Left renal cortex interstitium (tissue), 4 donors: Measurements from ENCODE around the gene SKIL. TPM values are rescaled to one million over a fixed set of nuclear protein-coding genes. Genes with fewer than 3 reads are reported as not detected.
"Not testable (repeated sequence)": the region's sequence is repeated elsewhere in the genome, so short reads cannot be mapped to it uniquely, and the experiment has no call there.

Source experiments
- DNase-seq, 4 donors: peaks; one replicate each; pipeline ENCODE4 v3.0.0-alpha.2; 2013; ENCODE audit warnings: low read depth in 4 of 4, low spot score in 2 of 4, missing footprints in 1 of 4
- polyA plus RNA-seq, 4 donors: library from polyadenylated mRNA; unstranded; fragments of 120-200 nt; gene quantifications; one replicate each; pipeline ENCODE4 v1.2.1, GENCODE V29; 2013; ENCODE audit not compliant: insufficient read length in 4 of 4

The SKIL gene, protein sequence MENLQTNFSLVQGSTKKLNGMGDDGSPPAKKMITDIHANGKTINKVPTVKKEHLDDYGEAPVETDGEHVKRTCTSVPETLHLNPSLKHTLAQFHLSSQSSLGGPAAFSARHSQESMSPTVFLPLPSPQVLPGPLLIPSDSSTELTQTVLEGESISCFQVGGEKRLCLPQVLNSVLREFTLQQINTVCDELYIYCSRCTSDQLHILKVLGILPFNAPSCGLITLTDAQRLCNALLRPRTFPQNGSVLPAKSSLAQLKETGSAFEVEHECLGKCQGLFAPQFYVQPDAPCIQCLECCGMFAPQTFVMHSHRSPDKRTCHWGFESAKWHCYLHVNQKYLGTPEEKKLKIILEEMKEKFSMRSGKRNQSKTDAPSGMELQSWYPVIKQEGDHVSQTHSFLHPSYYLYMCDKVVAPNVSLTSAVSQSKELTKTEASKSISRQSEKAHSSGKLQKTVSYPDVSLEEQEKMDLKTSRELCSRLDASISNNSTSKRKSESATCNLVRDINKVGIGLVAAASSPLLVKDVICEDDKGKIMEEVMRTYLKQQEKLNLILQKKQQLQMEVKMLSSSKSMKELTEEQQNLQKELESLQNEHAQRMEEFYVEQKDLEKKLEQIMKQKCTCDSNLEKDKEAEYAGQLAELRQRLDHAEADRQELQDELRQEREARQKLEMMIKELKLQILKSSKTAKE
- 10 to 100 TPM; 39.8 to 59.4 (median 42.7) TPM for polyA plus RNA-seq

DNA sequence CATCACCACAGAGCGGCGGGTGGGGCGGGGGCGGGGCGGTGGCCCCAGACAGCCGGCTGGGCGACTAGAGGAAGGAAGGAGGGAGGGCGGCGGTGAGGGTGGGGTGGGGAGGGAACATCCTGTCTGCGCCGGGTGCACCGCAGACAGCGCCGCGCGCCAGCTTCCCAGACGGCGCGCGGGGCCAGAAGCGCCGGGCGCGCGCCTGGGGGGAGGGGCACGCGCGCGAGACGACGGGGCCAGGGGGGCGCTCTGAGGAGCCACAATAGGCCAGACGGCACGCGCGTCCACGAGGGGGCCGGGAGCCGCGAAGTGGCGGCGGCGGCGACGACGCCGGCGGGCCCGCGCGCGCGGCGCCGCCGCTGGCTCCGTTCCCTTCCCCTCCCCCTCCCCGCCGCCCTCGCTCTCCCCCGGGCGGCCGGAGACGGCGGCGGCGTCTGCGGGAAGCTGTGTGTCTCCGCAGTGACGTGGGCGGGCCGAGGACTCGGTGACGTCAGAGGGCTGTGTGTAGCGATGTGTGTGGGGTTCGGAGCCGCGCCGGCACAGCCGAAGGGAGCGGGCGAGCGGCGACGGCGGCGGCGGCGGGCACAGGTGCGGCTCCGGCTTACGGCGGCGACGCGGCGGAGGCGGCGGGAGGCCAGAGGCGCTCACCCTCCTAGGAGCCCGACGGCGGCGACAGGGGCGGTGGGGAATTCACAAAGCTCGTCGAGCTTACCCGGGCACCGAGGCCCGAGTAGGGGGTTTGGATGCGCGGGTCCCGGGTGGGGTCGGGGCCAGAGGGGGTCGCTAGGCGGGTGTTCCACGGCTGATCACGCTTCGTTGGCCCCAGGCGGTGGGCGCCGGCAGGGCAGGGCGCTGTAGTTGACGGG, at the start of gene SKIL:
Gene SKIL, plus strand, starts transcription at position 540 of the 866 bp plus-strand sequence. CDS start 2,617 bp downstream, outside the sequence.
- peak; percentile 55 to 87 (median 77) for DNase-seq

DNA sequence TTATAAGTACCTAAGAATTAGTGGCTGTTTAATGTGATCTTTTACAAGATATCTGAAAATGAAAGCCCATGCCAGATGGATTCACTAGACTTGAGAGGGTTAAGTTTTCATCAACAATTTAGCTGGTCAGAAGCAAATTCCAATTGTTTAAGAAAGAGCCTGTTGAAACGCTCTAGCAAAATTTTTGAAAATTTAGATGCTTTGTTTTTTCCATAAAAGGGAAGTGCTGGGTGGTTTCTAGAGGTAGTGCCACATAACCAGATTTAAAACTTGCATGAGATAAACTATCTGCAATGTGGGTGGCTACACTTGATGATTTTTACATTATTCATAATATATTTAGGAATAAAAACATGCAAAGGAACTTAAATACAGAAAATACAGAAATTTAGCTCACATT, 48.5 kb upstream of the SKIL start:
- no peak for DNase-seq

DNA sequence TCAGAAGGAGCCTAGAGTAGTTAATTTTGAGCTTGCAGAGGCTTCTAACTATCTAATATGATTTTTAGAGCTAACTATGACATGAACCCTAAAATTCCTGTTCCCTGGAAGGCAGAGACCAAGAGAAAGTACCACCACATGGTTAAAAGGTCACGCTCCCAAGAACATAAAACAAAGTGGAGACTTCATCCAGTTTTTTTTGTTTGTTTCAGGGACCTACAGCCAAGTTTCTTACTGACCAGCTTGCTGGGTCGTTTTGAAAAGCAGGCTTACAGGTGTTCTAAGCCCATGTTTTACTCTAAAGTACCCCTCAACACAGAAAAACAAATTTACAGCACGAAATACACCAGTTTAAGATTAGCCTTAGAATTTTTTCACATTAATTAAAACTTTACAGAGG, 39.6 kb upstream of the SKIL start:
- no peak for DNase-seq

DNA sequence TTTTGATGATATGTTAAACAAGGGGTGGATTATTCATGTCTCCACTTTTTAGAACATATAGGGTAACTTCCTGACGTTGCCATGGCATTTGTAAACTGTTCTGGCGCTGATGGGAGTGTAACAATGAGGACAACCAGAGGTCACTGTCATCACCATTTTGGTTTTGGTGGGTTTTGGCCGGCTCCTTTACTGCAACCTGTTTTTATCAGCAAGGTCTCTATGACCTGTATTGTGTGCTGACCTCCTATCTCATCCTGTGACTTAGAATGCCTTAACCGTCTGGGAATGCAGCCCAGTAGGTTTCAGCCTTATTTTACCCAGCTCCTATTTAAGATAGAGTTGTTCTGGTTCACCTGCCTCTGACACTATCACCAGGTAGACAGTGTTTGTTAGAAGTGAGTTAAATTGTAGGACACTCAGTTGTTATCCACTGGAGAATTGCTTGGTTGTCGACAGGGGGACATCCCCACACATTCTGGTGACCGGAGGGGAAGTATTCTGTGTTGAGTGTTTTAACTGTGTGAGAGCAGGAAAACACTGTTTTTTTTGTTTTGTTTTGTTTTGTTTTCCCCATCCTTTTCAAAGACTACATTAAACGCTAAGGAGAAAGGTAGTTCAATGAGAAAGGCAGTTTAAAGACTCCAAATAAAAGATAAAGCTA, 36.9 kb upstream of the SKIL start:
- DNase-seq, result no peak

DNA sequence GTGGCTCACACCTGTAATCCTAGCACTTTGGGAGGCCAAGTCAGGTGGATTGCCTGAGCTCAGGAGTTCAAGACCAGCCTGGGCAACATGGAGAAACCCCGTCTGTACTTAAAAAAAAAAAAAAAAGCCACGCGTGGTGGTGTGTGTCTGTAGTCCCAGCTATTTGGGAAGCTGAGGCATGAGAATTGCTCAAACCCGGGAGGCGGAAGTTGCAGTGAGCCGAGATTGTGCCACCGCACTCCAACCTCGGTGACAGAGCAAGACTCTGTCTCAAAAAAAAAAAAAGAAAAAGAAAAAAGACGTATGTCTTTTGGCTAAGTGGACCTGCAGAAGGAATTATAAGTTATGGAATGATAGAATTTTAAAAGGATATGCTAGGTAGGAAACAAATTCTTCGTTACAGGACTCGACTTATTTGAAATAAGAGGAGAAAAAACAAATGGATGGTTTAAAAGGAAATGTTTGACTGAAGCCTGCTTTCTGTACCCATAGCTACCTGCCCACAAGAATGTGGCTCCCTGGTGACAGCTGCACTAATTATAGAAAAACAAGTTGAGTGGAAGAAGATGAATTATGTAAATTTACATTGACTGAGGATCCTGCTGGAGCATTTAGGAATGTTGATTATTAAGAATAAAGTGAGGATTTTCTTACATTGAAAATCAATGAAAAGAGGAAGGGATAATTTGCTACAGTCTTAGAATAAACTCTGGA, 36.0 kb upstream of the SKIL start:
- DNase-seq, result no peak

DNA sequence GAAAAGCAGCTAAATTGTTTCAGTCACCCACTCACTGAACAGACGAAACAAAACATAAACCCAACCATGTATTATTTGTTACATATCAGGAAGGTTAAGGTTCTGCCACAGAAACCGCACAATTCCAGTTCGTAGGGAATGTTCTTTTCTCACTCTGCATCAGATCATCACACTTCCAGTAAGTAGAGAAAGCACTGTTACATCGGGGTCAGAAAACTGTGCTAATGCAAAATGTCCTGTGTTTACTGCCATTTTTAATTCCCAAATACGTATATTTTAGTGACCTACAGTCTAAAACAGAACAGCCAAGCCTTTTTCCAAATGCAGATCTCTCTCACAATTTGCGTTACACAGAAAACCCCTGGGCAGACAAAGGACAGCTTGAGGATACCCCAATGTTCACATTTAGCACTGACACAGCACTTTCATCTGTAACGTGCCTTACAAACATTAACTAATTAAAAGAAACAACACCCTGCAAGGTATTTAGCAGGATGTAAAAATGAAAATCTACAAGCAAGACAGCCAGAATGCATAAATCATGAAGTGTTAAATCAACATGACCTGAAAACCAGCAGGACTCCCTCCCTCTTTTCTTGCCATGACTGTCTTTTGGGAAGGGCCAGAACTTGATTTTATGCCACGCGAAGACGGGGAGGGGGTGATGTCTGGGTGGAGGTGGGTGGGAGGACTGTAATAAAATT, 34.8 kb upstream of the SKIL start:
- DNase-seq, result peak in 2 of 4 donors; percentile 25 to 34

DNA sequence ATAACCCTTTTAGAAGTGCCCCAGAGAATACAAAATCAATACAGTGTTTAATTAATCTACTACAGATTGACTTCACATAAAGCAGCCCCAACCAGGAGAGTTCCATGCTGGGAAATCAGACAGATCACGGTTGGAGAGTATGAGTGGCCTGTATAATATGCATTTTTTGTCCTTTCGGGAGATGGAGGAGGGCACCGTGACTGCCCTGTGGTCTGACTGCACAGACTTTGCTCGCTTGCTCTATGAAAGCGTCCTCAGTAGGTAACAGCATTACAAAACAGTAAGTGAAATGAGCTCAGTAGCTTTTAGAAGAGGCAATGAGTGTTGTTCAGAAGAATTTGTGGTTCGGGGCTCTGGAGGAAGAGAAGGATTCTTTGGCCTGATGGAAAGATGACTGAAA, 34.2 kb upstream of the SKIL start:
- DNase-seq, result no peak

DNA sequence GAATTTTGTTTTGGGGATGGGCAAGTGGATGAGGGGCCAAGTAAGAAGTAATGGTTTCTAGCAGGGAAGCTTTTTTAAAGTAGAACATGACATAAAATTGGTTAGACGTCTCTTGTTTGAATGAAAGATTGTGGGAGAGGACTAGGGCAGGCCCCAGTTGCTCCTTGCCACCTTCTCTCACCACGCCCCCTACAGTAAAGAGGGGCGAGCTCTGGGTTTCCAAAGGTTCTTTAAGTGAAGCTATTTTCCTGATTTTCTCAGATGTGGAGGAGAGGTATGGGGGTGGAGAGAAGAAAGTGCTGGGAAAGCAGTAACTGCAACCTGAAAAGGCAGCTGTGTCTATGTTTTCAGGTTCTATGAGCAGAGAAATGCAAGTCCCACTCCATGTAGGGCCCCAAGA, 32.6 kb upstream of the SKIL start:
- DNase-seq, result no peak

DNA sequence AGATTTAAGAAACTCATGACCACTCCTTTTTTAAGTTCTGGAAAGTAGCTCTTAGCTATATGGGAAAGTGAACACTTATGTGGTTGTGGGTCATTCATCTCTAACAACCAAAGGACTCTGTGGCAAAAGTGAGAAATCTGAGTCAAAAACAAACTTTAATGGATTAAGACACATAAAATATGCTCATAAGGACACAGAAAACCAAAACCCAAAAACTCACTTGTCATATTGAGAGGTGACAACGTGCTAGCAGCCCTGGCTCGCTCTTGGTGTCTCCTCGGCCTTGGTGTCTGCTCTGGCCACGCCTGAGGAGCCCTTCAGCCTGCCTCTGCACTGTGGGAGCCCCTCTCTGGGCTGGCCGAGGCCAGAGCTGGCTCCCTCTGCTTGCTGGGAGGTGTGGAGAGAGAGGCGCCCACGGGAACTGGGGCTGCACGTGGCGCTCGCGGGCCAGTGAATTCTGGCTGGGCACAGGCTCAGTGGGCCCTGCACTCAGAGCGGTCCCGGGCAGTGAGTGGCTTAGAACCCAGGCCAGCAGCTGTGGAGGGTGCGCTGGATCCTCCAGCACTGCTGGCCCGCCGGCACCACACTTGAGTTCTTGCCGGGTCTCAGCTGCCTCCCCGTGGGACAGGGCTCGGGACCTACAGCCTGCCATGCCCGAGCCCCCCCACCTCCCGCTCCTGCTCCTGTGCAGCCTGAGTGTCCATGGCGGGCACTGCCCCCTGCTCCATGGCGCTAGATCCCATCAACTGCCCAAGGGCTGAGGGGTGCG, 30.3 kb upstream of the SKIL start:
- no peak for DNase-seq

DNA sequence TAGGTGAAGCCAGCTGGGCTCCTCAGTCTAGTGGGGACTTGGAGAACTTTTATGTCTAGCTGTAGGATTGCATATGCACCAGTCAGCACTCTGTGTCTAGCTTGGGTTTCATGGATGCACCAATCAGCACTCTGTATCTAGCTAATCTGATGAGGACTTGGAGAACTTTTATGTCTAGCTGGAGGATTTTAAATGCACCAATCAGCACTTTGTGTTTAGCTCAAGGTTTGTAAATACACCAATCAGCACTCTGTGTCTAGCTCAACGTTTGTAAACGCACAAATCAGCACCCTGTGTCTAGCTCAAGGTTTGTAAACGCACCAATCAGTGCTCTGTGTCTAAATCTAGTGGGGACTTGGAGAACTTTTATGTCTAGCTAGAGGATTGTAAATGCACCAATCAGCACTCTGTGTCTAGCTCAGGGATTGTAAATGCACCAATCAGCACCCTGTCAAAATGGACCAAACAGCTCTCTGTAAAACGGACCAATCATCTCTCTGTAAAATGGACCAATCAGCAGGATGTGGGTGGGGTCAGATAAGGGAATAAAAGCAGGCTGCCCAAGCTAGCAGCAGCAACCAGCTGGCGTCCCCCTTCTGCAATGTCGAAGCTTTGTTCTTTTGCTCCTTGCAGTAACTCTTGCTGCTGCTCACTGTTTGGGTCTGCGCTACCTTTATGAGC, 29.5 kb upstream of the SKIL start:
- DNase-seq, result not testable (repeated sequence)

DNA sequence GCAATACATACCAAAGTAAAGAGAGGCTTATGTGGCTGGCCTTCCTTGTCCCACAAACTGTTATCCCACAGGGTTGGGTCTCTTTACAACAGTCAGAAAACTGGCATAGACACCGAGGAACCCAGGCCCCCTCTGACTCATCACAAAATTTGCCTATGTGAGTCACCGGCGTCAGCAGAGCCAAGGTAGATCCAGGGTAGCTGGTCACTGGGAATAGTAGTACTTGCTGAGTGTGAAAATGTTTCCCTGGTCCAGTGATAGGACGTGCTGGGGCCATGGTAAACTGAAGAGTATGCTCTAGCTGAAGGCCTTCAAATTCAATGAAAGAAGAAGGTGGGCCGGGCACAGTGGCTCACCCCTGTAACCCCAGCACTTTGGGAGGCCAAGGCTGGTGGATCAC, 27.1 kb upstream of the SKIL start:
- DNase-seq, result no peak

DNA sequence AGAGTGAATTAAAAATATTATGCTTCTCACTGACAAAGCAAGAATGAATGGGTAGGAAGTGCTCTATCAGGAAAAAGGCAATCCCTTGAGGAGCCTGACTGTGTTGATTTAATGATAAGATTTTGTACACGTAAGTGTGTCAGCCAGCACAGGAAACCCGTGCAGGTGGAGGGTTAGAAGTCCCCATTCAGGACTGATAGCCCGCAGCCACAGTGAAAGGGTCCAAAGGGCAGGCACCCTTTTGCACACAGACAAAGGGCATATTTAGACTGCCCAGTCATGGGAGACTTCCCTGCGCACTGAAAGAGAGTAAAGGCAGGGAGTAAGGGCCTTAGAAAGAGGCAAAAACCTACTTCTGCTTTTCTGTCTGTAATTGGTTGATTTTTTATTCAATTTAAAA, 26.4 kb upstream of the SKIL start:
- DNase-seq, result no peak

DNA sequence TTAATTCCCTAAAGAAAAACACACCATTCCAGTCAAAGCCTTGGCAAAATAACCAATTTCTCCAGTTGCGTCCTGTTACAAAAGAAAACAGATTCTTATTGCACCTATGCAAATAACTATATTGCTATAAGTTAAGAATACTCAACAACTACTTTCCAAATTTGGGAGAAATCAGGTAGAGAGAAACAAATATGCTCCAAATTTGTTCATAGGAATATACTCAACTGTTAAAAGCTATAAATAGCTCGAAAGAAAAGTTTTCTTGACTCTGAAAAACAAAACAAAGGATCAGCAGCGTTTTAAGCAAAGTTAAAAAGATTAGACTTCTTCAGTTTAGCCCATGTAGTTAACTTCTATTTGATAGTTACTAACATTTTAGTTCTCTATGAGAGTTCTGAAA, 20.1 kb upstream of the SKIL start:
- DNase-seq, result no peak

DNA sequence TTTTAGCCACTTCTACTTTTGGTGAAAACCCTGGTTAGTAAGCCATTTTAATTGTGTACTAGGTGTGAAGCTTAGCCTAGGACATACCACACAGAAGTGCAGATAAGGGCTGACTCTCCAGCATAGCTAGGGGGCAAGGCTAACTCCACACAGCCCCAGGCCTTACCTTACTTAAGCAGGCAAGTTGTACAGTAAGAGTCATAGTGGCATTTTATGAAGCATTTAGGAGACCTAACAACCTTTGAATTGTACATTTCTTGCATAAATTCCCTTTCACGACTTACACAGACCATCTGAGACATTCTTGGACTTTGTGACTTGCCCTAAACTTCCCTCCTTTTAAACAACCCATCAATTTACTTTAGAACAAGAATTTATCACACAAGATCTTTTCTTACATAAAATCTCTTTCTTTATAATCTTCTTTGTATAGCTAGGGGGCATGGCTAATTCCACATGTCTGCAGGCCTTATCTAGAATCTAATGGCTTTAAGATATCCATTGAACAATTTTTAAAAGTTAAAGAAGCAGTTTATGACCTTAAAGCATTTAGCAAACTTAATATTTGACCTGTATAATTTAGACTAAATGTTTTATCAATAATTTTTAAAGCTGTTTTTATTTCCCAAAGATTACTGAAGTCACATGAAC, 18.7 kb upstream of the SKIL start:
- DNase-seq, result no peak

DNA sequence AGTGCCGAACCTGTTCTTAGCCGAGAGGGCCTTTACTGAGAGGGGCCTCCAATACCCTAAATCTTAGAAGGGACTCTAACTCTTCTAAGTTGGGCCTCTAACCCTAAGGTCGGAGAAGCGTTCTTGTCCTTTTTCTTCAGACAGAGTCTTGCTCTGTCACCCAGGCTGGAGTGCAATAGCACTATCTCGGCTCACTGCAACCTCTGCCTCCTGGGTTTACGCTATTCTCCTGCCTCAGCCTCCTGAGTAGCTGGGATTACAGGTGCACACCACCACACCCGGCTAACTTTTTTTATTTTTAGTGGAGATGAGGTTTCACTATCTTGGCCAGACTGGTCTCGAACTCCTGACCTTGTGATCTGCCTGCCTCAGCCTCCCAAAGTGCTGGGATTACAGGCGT, 15.2 kb upstream of the SKIL start:
- not testable (repeated sequence) for DNase-seq

DNA sequence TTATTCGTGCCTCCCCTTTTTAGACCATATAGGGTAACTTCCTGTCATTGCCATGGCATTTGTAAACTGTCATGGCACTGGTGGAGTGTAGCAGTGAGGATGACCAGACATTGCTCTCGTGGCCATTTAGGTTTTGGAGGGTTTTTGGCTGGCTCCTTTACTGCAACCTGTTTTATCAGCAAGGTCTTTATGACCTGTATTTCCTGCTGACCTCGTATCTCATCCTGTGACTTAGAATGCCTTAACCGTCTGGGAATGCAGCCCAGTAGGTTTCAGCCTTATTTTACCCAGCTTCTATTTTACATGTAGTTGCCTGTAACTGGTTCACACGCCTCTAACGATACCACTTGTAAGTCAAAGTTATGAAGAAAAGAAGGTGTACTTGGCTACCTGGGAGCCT, 13.7 kb upstream of the SKIL start:
- not testable (repeated sequence) for DNase-seq

DNA sequence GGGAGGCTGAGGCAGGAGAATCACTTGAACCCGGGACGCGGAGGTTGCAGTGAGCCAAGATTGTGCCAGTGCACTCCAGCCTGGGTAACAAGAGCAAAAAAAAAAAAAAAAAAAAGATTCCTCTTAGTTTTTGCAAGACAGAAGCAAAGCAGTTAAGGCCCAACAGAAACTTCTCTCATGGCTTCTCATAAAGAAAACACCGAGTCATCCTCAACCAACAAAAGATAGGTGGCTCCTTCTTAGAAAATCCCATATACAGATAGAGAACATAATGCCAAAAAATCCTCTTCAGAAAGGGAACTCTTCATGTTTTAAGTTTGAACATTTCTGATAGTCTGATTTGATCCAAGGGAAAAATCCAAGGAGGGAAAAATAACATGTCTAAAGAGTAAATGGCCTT, 12.5 kb upstream of the SKIL start:
- no peak for DNase-seq
